DMS79 treated with DMSO at 0.1 percent for 48 hours (cell line): ENCODE results near the gene DR1.
"Not testable (repeated sequence)": the region's sequence is repeated elsewhere in the genome, so short reads cannot be mapped to it uniquely, and the experiment has no call there.

Experiments
- DNase-seq: peaks from one replicate; lab custom pipeline; 2025; lab: John Stamatoyannopoulos, UW

DR1 gene

DNA sequence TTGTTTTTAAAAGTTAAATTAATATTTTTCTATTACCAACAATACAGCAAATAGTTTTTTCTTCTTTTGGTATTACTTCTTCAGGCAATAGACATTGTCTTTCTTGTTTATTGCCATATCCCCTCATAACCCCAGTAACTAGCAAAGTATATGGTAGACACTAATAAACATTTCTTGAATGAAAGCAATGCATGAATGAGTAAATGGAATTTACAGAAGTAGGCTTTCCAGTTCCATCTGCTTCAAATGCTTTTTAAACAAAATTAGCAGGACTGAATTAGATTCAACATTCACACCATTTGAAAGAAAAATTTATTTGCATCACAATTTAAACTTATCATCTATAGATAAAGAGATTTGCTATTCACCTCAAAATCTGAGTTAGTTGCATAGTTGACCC lies 5.6 kb upstream of the DR1 start:
- DNase-seq, result no peak

- no peak for DNase-seq
Measured at GRCh38 chr1:93344484-93344883, 1.2 kb upstream of the DR1 start.

- DNase-seq, result peak; percentile 46
Measured at GRCh38 chr1:93344886-93345632, 648 bp upstream of the DR1 start.

- peak; percentile 36 for DNase-seq
Measured at GRCh38 chr1:93346421-93346993, 800 bp downstream of the DR1 start.

DNA sequence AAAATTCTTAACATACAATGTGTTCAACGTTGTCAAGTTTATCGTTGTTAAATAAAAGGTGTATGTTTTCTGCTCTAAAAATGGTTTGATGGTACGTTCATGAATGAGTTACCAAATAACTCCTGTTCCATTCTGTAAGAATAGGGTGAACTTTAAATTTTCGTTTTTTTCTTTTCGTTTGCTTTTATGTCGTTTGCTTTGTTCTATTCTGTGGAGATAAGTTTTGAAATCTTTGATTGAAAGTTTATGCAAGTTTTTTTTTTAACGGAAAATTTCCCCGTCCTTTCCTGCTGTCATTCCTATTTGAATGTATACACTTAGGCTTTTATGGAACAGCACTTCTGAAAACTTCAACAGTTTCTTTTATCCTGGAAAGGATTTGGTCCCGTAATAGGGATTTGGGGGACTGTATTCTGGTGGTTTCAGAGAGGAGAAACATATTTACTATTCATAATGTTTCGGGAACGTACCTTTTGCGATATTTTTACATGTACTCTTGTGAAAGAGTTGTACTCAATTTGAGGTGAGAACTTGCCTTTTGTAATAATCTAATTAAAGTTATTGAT lies 1.7 kb downstream of the DR1 start:
- no peak for DNase-seq

DNA sequence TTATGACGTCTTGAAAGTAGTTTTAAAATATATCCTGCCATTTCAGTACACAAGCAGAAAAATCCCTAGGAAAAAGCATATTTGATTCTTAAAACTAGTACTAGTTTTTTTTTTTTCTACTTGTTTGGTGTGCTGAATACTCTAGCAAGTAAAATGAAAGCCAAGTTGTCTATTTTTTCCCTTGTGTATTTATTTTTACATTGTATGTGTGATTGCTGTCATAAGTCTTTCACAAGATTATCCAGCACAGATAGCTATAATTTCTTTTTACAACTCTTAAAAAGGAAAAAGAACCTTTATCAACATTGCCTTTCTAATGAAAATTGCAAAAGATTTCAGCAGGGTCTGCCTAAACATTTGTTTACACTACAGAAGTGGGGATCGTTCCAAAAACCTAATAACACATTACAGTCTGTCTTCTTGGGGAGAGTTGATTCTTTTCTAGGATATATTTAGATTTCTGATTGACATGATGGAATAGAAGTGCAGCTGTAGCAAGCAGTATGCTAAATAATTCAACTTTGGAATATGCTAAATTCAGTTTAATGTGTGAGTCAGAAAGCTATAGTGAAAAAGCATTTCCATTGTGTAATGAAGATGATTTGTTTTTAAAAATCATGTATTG lies 2.5 kb downstream of the DR1 start:
- DNase-seq, result no peak

DNA sequence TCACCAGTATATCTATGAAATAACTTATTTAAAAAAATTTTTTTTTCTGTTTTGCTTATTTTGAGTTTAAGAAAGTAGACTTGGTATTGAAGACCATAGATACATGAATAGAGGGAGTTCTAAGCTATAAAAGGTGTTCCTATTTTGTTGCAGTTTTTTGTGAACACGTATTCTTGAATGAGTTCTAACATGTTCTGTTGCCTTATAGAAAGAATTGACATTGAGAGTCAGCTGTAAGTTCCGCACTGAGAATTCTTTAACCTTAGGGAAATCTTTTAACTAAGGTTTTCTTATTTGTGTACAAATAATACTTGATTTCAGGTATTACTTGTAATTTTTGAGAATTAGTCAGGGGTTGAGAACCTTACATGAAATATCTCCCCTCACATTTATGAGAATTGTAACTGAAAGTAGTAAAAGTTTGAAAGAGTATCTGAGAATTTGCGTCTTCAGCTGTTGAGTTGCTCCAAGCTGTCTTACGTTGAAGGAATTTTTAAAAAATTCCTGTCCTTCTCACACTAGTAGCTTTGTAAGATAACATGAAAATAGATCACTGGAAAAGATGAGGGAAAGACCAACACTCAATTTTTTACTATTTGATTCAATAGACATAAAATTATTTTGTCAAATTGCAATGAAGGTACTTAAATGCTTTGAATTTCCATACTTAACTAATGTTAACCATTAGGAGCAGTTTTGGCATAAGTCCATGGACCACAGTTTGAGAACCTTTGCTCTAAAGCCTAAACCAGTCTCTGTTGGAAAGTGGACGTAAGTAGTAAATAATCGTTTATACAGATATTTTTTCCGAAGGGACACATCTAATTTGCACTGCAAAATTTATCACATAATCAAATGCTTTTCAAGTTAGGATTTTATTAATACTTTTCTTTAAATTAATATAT lies 3.8 kb downstream of the DR1 start:
- DNase-seq, result peak; percentile 50

DNA sequence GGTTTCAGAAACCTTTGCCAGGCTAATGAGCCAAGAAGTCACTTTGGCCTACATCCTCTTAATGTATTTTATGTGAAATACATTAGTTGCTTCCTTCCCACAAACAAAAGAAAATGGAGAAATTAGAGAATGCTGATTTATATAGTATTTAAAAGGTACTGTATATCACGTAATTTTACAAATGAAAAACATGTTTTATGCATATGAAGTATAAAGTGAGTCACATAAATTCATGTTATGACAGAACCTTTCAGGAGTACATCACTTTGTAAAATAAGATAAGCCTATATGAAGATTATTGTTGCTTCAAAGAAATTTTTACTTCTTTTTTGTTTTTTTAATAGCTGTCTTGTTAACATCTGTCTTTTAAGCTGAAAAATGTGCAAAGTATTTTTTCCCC lies 4.6 kb downstream of the DR1 start:
- peak; percentile 70 for DNase-seq

DNA sequence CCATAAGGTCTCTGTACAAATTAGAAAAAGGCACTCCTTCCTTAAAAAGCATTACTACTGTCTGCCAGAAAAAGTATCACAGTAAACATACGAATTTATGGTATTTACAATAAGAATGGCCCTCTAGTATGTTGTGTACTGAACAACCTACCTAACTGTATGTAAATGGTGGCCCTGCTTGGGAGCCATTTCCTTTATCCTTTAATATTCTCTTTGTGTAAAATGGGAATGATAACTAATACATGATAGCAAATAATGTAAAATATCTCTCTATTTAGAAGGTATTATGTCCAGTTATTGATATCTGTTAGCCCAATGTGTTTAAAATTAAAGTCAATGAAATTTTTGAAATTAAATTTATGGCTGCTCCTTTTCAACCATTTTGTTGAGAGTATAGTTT lies 5.2 kb downstream of the DR1 start:
- no peak for DNase-seq

GRCh38 chr1:93351346-93351745 lies 5.6 kb downstream of the DR1 start:
- DNase-seq, result not testable (repeated sequence)

DNA sequence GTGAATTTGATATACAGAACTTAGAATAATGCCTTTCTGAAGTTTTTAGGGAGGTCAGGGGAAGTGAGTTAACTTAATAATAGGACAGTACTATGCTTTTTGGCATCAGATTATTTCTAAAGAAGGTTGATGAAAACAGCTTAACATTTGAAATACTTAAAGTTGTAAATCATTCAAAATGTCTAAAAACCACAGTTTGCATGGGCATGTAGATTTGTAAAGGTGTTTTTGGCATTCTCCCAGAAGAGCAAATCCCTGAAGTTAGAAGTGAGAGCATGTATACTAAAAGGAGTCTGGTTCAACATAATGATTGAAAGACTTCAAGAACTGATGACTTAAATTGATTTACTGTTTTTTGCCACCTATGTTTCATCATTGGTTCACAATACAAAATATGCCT lies 6.7 kb downstream of the DR1 start:
- DNase-seq, result peak; percentile 6

GRCh38 chr1:93353286-93353685 lies 7.6 kb downstream of the DR1 start:
- no peak for DNase-seq

- no peak for DNase-seq
Measured at GRCh38 chr1:93354749-93355148, 9.0 kb downstream of the DR1 start.

DNA sequence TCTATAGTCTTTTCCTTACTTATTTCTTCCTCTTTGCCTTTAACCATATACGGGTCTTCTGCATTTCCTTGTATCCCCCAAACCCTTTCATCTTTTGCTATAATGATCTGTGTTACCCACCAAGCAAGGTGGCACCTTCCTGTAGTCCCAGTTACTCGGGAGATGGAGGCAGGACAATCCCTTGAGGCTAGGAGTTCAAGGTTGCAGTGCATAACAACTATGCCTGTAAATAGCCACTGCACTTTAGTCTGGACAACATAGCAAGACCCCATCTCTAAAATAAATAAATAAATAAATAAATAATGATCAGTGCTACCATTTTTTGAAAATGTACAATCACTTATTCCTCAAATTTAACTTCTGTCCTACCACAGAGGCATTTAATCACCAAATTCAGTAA lies 11.5 kb downstream of the DR1 start:
- no peak for DNase-seq

DNA sequence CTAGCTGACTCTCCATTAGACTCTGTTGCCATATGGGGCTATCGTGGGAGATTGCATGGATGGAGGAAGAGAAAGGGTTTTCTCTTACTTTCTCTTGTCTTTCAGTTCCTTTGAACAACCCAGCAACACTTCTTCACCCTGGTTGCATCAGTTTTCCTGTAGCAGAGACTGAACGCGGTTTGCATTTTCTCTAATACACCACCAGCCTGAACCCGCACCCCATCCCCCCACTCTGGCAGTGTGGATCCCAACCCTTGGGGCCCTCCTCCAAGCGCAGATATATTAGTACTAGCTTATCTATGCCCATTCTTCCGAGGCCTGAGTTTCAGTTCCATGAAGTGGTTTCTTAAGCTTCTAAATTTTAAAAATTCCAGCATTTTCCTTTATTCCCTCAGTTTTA lies 12.6 kb downstream of the DR1 start:
- DNase-seq, result no peak

DNA sequence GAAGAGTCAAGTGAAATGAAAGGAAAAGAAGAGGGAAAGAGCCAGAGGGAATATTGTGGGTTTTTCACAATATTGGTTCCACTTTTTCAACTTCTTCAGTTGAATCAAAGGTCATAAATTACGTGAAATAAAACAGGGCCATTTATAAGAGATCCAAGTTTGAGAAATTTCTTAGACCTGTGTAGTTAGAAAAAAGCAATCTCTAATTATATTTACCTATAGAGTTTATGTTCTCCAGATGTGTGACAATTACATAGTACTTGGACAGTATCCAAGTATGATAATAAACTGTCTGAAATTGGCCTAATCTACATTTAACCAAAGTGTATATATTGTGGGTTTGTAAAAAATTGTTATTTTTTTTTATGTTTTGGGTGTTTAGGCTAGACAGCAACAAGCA lies 14.4 kb downstream of the DR1 start:
- no peak for DNase-seq

GRCh38 chr1:93362237-93362636 lies 16.5 kb downstream of the DR1 start:
- no peak for DNase-seq

DNA sequence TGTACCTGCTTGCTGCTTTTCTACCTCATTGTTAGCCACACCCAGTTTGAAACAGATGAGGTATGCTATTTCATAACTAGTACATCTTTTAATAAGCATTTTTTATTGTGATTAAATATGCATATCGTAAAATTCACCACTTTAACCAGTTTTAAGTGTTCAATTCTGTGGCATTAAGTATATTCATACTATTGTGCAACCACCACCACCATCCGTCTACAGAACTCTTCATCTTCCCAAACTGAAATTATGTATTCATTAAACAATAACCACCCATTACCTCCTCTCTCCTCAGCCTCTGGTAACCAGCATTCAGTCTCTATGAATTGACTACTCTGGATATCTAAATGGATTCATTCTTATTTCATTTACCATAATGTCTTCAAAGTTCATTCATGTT lies 20.1 kb downstream of the DR1 start:
- no peak for DNase-seq

DNA sequence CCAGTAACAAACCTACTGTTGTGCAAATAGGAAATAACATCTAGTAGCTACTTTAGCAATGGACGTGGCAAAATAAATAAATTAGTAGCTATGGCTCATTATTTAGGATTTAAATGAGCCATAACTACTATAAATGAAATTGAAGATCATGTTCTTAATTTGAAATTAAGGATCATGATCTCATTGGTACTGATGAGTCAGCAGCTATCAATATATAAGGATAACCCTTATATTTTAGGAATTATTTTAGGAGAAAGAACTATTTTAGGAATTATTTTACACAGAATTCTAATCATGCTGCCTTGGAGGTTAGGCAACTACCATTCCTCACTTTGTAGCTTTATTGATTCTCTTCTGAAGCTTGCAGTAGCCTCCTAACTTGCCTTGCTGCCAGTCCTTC lies 24.0 kb downstream of the DR1 start:
- no peak for DNase-seq

GRCh38 chr1:93374334-93375106 lies 28.8 kb downstream of the DR1 start:
- DNase-seq, result no peak

GRCh38 chr1:93384656-93385055 lies 38.9 kb downstream of the DR1 start:
- DNase-seq, result no peak
